WTC11 (cell line): ENCODE results near the gene PANX3. TPM values are rescaled to one million over a fixed set of nuclear protein-coding genes. Genes with fewer than 3 reads are reported as not detected.

Experiments
- ATAC-seq: fragments of 200-7000 bp; cut with Tn5 transposase; 2 replicates; pipeline ENCODE4 v1.10.0; 2021; ENCODE audit warnings: mild to moderate bottlenecking, moderate library complexity
- CTCF ChIA-PET: fragments of 300-600 bp; sonication (Branson Sonifier 250); formaldehyde crosslinking; loops from one replicate; lab custom pipeline; 2021; ENCODE audit warnings: antibody characterized with exemption; lab: Charles Lee
- POLR2A ChIA-PET: fragments of 350-600 bp; sonication (Branson Sonifier 250); formaldehyde crosslinking; loops from one replicate; lab custom pipeline; 2021; ENCODE audit warnings: antibody characterized with exemption; lab: Charles Lee
- DNase-seq: peaks from one replicate; pipeline ENCODE4 v3.0.0; 2021; ENCODE audit warnings: low spot score
- H3K27ac Mint-ChIP-seq: 2 replicates; pipeline ENCODE4 v1.8.0; 2021; ENCODE audit warnings: mixed read lengths
- H3K27me3 Mint-ChIP-seq: 2 replicates; pipeline ENCODE4 v1.8.0; 2021; ENCODE audit warnings: low read depth, mild to moderate bottlenecking, moderate library complexity, mixed read lengths
- H3K36me3 Mint-ChIP-seq: 2 replicates; pipeline ENCODE4 v1.8.0; 2021; ENCODE audit warnings: mixed read lengths
- H3K4me1 Mint-ChIP-seq: 2 replicates; pipeline ENCODE4 v1.8.0; 2022; ENCODE audit warnings: mixed read lengths
- H3K4me3 Mint-ChIP-seq: 2 replicates; pipeline ENCODE4 v1.8.0; 2021; ENCODE audit warnings: mild to moderate bottlenecking, moderate library complexity, mixed read lengths
- H3K9me3 Mint-ChIP-seq: 2 replicates; pipeline ENCODE4 v1.8.0; 2021; ENCODE audit warnings: mixed read lengths
- CREB1 ChIP-seq: sonication (generic); formaldehyde crosslinking; IDR thresholded peaks from 2 replicates; pipeline ENCODE4 v1.8.0; 2023; ENCODE audit warnings: mild to moderate bottlenecking, missing genetic modification reagents
- CREM ChIP-seq: sonication (generic); formaldehyde crosslinking; IDR thresholded peaks from 2 replicates; pipeline ENCODE4 v1.8.1; 2022; ENCODE audit warnings: mild to moderate bottlenecking, missing genetic modification reagents, moderate library complexity
- ELF4 ChIP-seq: sonication (generic); formaldehyde crosslinking; IDR thresholded peaks from 2 replicates; pipeline ENCODE4 v1.8.1; 2022; ENCODE audit warnings: low read depth, mild to moderate bottlenecking, moderate library complexity, missing genetic modification reagents
- ETV6 ChIP-seq: sonication (generic); formaldehyde crosslinking; IDR thresholded peaks from 2 replicates; pipeline ENCODE4 v1.8.1; 2022; ENCODE audit warnings: mild to moderate bottlenecking, missing genetic modification reagents
- FOXJ3 ChIP-seq: sonication (generic); formaldehyde crosslinking; IDR thresholded peaks from 2 replicates; pipeline ENCODE4 v1.9.0; 2021; ENCODE audit warnings: missing genetic modification reagents, mild to moderate bottlenecking, borderline replicate concordance
- FOXP1 ChIP-seq: sonication (generic); formaldehyde crosslinking; IDR thresholded peaks from 2 replicates; pipeline ENCODE4 v1.8.0; 2022; ENCODE audit warnings: missing genetic modification reagents, mild to moderate bottlenecking, moderate library complexity, borderline replicate concordance
- GRHL2 ChIP-seq: fragments of 250-450 bp; sonication (Bioruptor Pico); IDR thresholded peaks from 2 replicates; pipeline ENCODE4 v1.8.0; 2022; ENCODE audit warnings: mild to moderate bottlenecking, moderate library complexity; ENCODE audit not compliant: insufficient replicate concordance, severe bottlenecking
- HMGA2 ChIP-seq: fragments of 250-450 bp; sonication (Bioruptor Pico); IDR thresholded peaks from 2 replicates; pipeline ENCODE4 v1.4.0; 2021; ENCODE audit warnings: mild to moderate bottlenecking, moderate library complexity
- IRF2 ChIP-seq: sonication (generic); formaldehyde crosslinking; IDR thresholded peaks from 2 replicates; pipeline ENCODE4 v1.8.0; 2022; ENCODE audit warnings: low read depth, missing genetic modification reagents, borderline replicate concordance
- MYBL2 ChIP-seq: sonication (generic); formaldehyde crosslinking; IDR thresholded peaks from 2 replicates; pipeline ENCODE4 v1.8.1; 2023; ENCODE audit warnings: mild to moderate bottlenecking, moderate library complexity, missing genetic modification reagents
- NFATC4 ChIP-seq: fragments of 250-450 bp; sonication (Bioruptor Pico); IDR thresholded peaks from 2 replicates; pipeline ENCODE4 v1.9.0; 2021; ENCODE audit warnings: mild to moderate bottlenecking
- NFE2L1 ChIP-seq: sonication (generic); formaldehyde crosslinking; IDR thresholded peaks from 2 replicates; pipeline ENCODE4 v1.8.1; 2023; ENCODE audit warnings: missing genetic modification reagents
- NR2C2 ChIP-seq: sonication (generic); formaldehyde crosslinking; IDR thresholded peaks from 2 replicates; pipeline ENCODE4 v1.8.0; 2022; ENCODE audit warnings: mild to moderate bottlenecking, missing genetic modification reagents
- NR3C1 ChIP-seq: sonication (generic); formaldehyde crosslinking; conservative IDR thresholded peaks from 2 replicates; pipeline ENCODE4 v1.8.1; 2023; ENCODE audit warnings: low read depth, mild to moderate bottlenecking, missing genetic modification reagents
- OVOL2 ChIP-seq: fragments of 250-450 bp; sonication (Bioruptor Pico); IDR thresholded peaks from 2 replicates; pipeline ENCODE4 v1.9.0; 2021; ENCODE audit warnings: mild to moderate bottlenecking, borderline replicate concordance
- PRRX2 ChIP-seq: fragments of 250-450 bp; sonication (Bioruptor Pico); IDR thresholded peaks from 2 replicates; pipeline ENCODE4 v1.8.0; 2021; ENCODE audit warnings: mild to moderate bottlenecking
- SMAD4 ChIP-seq: sonication (generic); formaldehyde crosslinking; IDR thresholded peaks from 2 replicates; pipeline ENCODE4 v1.8.0; 2022; ENCODE audit warnings: mild to moderate bottlenecking, missing genetic modification reagents
- SOX15 ChIP-seq: fragments of 250-450 bp; sonication (Bioruptor Pico); IDR thresholded peaks from 2 replicates; pipeline ENCODE4 v1.9.0; 2021; ENCODE audit warnings: mild to moderate bottlenecking
- ZNF121 ChIP-seq: sonication (generic); formaldehyde crosslinking; IDR thresholded peaks from 2 replicates; pipeline ENCODE4 v1.8.0; 2023; ENCODE audit warnings: missing genetic modification reagents
- ZNF219 ChIP-seq: sonication (generic); formaldehyde crosslinking; IDR thresholded peaks from 2 replicates; pipeline ENCODE4 v1.8.0; 2023; ENCODE audit warnings: missing genetic modification reagents, mild to moderate bottlenecking, borderline replicate concordance
- ZNF317 ChIP-seq: sonication (generic); formaldehyde crosslinking; IDR thresholded peaks from 2 replicates; pipeline ENCODE4 v1.8.1; 2023; ENCODE audit warnings: low read depth, mild to moderate bottlenecking, moderate library complexity, missing genetic modification reagents, borderline replicate concordance
- ZNF396 ChIP-seq: fragments of 250-450 bp; sonication (Bioruptor Pico); IDR thresholded peaks from 2 replicates; pipeline ENCODE4 v1.8.0; 2021; ENCODE audit warnings: mild to moderate bottlenecking, moderate library complexity, borderline replicate concordance
- ZNF423 ChIP-seq: fragments of 250-450 bp; sonication (Bioruptor Pico); IDR thresholded peaks from 2 replicates; pipeline ENCODE4 v2.1.2; 2022; ENCODE audit warnings: mild to moderate bottlenecking, moderate library complexity
- total RNA-seq: library from RNA; stranded (reverse); gene quantifications from 3 replicates; pipeline ENCODE4 v1.2.3, GENCODE V29; 2021
- TF ChIP-seq, protein P1 (sequence below): sonication (generic); formaldehyde crosslinking; IDR thresholded peaks from 2 replicates; pipeline ENCODE4 v1.8.0; 2022; ENCODE audit warnings: mild to moderate bottlenecking, missing genetic modification reagents
- TF ChIP-seq, protein P2 (sequence below): sonication (generic); formaldehyde crosslinking; IDR thresholded peaks from 2 replicates; pipeline ENCODE4 v1.8.0; 2023; ENCODE audit warnings: missing genetic modification reagents
- TF ChIP-seq, protein P3 (sequence below): sonication (generic); formaldehyde crosslinking; IDR thresholded peaks from 2 replicates; pipeline ENCODE4 v1.8.1; 2023; ENCODE audit warnings: mild to moderate bottlenecking, missing genetic modification reagents, moderate library complexity
- TF ChIP-seq, protein P4 (sequence below): sonication (generic); formaldehyde crosslinking; IDR thresholded peaks from 2 replicates; pipeline ENCODE4 v1.8.0; 2022; ENCODE audit warnings: mild to moderate bottlenecking, missing genetic modification reagents
- TF ChIP-seq, protein P5 (sequence below): sonication (generic); formaldehyde crosslinking; IDR thresholded peaks from 2 replicates; pipeline ENCODE4 v1.8.0; 2022; ENCODE audit warnings: mild to moderate bottlenecking, missing genetic modification reagents
- TF ChIP-seq, protein P6 (sequence below): sonication (generic); formaldehyde crosslinking; IDR thresholded peaks from 2 replicates; pipeline ENCODE4 v1.8.0; 2023; ENCODE audit warnings: missing genetic modification reagents, mild to moderate bottlenecking, borderline replicate concordance

The PANX3 gene
- total RNA-seq, 1 experiment from 2014 or later: not detected

DNA sequence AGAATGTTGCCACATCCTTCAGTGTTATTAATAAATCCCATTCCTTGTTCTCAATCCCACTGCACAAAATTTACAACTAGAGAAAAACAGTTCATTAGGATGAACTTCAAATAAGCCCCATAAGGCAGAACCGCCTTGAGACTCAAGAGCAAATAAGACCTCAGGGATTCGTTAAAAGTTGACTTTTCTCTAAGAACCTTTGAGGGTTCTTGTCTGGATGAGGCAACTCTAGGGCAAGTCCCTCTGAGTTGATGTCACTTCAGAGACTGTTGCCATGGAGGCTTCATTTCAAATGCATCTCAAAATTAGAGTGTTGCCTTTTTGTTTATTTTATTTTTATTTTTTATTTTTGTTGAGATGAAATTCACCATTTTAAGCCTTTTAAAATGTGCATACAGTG lies 19.8 kb upstream of the PANX3 start:
- no peak overlapping the region for H3K27ac Mint-ChIP-seq
- CTCF ChIA-PET: no interaction called here
- DNase-seq: no peak
- H3K36me3 Mint-ChIP-seq: no peaks in the 10 kb centered on the region
- no peaks in the 10 kb centered on the region for H3K27me3 Mint-ChIP-seq
- no peaks in the 10 kb centered on the region for H3K4me1 Mint-ChIP-seq
- POLR2A ChIA-PET: no interaction called here
- H3K4me3 Mint-ChIP-seq: no peak overlapping the region
- no peak for TF ChIP-seq MYBL2 (CRISPR knock-in tag)
- no peak for TF ChIP-seq FOXJ3 (CRISPR knock-in tag)
- TF ChIP-seq, protein P1, sequence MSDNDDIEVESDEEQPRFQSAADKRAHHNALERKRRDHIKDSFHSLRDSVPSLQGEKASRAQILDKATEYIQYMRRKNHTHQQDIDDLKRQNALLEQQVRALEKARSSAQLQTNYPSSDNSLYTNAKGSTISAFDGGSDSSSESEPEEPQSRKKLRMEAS (CRISPR knock-in tag): no peak
- TF ChIP-seq ZNF219 (CRISPR knock-in tag): no peak
- no peak for TF ChIP-seq CREM (CRISPR knock-in tag)
- TF ChIP-seq, protein P2, sequence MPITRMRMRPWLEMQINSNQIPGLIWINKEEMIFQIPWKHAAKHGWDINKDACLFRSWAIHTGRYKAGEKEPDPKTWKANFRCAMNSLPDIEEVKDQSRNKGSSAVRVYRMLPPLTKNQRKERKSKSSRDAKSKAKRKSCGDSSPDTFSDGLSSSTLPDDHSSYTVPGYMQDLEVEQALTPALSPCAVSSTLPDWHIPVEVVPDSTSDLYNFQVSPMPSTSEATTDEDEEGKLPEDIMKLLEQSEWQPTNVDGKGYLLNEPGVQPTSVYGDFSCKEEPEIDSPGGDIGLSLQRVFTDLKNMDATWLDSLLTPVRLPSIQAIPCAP (CRISPR knock-in tag): no peak
- TF ChIP-seq NFE2L1 (CRISPR knock-in tag): no peak
- TF ChIP-seq ELF4 (CRISPR knock-in tag): no peak
- TF ChIP-seq, protein P3, sequence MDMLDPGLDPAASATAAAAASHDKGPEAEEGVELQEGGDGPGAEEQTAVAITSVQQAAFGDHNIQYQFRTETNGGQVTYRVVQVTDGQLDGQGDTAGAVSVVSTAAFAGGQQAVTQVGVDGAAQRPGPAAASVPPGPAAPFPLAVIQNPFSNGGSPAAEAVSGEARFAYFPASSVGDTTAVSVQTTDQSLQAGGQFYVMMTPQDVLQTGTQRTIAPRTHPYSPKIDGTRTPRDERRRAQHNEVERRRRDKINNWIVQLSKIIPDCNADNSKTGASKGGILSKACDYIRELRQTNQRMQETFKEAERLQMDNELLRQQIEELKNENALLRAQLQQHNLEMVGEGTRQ: no peak
- TF ChIP-seq SMAD4 (CRISPR knock-in tag): no peak
- TF ChIP-seq, protein P4, sequence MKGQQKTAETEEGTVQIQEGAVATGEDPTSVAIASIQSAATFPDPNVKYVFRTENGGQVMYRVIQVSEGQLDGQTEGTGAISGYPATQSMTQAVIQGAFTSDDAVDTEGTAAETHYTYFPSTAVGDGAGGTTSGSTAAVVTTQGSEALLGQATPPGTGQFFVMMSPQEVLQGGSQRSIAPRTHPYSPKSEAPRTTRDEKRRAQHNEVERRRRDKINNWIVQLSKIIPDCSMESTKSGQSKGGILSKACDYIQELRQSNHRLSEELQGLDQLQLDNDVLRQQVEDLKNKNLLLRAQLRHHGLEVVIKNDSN (CRISPR knock-in tag): no peak
- TF ChIP-seq CREB1 (CRISPR knock-in tag): no peak
- no peak for TF ChIP-seq IRF2
- no peak for TF ChIP-seq ZNF121 (CRISPR knock-in tag)
- no peak for TF ChIP-seq NR3C1 (CRISPR knock-in tag)
- TF ChIP-seq HMGA2 (CRISPR knock-in tag): no peak
- TF ChIP-seq, protein P5, sequence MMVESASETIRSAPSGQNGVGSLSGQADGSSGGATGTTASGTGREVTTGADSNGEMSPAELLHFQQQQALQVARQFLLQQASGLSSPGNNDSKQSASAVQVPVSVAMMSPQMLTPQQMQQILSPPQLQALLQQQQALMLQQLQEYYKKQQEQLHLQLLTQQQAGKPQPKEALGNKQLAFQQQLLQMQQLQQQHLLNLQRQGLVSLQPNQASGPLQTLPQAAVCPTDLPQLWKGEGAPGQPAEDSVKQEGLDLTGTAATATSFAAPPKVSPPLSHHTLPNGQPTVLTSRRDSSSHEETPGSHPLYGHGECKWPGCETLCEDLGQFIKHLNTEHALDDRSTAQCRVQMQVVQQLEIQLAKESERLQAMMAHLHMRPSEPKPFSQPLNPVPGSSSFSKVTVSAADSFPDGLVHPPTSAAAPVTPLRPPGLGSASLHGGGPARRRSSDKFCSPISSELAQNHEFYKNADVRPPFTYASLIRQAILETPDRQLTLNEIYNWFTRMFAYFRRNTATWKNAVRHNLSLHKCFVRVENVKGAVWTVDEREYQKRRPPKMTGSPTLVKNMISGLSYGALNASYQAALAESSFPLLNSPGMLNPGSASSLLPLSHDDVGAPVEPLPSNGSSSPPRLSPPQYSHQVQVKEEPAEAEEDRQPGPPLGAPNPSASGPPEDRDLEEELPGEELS: no peak
- no peak for TF ChIP-seq GRHL2
- TF ChIP-seq, all 79 proteins: peak for 0
- ATAC-seq: no peak
- H3K9me3 Mint-ChIP-seq: no peaks in the 10 kb centered on the region

DNA sequence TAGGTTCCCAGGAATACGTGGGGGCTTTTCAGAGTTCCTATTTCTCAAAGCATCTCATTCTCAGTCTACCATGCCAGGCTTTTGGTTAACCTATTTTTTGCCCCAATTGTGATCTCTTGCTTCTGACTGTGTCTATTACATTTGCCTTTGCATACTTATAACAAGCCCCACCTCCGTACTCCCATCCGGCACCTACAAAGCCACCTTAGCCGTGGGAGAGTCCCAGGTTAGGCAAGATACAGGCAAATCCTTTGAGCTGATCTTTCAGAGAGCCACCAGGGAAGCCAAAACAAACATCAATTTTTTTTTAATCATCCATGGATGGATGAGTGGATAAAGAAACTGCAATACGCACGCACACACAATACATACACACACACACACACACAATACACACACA lies 18.6 kb upstream of the PANX3 start:
- ATAC-seq: no peak
- CTCF ChIA-PET: interaction anchor here (2.3 kb wide), 1 partner anchor 8 kb away, joined by 8 read pairs; no protein-coding TSS in a partner anchor
- TF ChIP-seq ETV6: no peak
- no peak for TF ChIP-seq NFATC4 (CRISPR knock-in tag)
- TF ChIP-seq FOXP1 (CRISPR knock-in tag): no peak
- no peak for TF ChIP-seq PRRX2 (CRISPR knock-in tag)
- no peak for TF ChIP-seq OVOL2 (CRISPR knock-in tag)
- TF ChIP-seq, protein P4 (CRISPR knock-in tag): no peak
- TF ChIP-seq, protein P6, sequence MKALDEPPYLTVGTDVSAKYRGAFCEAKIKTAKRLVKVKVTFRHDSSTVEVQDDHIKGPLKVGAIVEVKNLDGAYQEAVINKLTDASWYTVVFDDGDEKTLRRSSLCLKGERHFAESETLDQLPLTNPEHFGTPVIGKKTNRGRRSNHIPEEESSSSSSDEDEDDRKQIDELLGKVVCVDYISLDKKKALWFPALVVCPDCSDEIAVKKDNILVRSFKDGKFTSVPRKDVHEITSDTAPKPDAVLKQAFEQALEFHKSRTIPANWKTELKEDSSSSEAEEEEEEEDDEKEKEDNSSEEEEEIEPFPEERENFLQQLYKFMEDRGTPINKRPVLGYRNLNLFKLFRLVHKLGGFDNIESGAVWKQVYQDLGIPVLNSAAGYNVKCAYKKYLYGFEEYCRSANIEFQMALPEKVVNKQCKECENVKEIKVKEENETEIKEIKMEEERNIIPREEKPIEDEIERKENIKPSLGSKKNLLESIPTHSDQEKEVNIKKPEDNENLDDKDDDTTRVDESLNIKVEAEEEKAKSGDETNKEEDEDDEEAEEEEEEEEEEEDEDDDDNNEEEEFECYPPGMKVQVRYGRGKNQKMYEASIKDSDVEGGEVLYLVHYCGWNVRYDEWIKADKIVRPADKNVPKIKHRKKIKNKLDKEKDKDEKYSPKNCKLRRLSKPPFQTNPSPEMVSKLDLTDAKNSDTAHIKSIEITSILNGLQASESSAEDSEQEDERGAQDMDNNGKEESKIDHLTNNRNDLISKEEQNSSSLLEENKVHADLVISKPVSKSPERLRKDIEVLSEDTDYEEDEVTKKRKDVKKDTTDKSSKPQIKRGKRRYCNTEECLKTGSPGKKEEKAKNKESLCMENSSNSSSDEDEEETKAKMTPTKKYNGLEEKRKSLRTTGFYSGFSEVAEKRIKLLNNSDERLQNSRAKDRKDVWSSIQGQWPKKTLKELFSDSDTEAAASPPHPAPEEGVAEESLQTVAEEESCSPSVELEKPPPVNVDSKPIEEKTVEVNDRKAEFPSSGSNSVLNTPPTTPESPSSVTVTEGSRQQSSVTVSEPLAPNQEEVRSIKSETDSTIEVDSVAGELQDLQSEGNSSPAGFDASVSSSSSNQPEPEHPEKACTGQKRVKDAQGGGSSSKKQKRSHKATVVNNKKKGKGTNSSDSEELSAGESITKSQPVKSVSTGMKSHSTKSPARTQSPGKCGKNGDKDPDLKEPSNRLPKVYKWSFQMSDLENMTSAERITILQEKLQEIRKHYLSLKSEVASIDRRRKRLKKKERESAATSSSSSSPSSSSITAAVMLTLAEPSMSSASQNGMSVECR: no peak
- no peak for TF ChIP-seq ZNF317 (CRISPR knock-in tag)
- TF ChIP-seq ZNF121 (CRISPR knock-in tag): no peak
- no peak for TF ChIP-seq ZNF423 (CRISPR knock-in tag)
- no peak for TF ChIP-seq ZNF396
- TF ChIP-seq NR2C2 (CRISPR knock-in tag): no peak
- no peak for TF ChIP-seq SOX15 (CRISPR knock-in tag)

More for the DNA sequence above, 18.6 kb upstream of the PANX3 start:
- DNase-seq: no peak
- no peaks in the 10 kb centered on the region for H3K9me3 Mint-ChIP-seq
- no peaks in the 10 kb centered on the region for H3K4me1 Mint-ChIP-seq
- H3K4me3 Mint-ChIP-seq: no peak overlapping the region
- no peaks in the 10 kb centered on the region for H3K27me3 Mint-ChIP-seq
- POLR2A ChIA-PET: no interaction called here
- H3K36me3 Mint-ChIP-seq: no peaks in the 10 kb centered on the region
- H3K27ac Mint-ChIP-seq: no peak overlapping the region
